Activated naive CD4-positive, alpha-beta T cell treated with anti-CD3 and anti-CD28 coated beads, Interleukin-2, amount 50 U/mL, for 72 hours (primary cell): ENCODE measurements around the gene DNPH1. TPM values are rescaled to one million over a fixed set of nuclear protein-coding genes. Genes with fewer than 3 reads are reported as not detected.
A peak's percentile ranks its signal among the peaks of the same experiment; 100 is the strongest.

Experiments used
- ATAC-seq, 2 donors: fragments of 150-1000 bp; cut with Tn5 transposase; 2 replicates each; pipeline ENCODE4 v1.10.0; 2021; ENCODE audit warnings: mild to moderate bottlenecking in 2 of 2, moderate library complexity in 2 of 2
- DNase-seq, 2 donors: peaks; one replicate each; pipeline ENCODE4 v3.0.0; 2021 to 2022; ENCODE audit warnings: low spot score in 2 of 2
- H3K27ac Mint-ChIP-seq, 2 donors: one replicate each; pipeline ENCODE4 v1.8.0; 2022; ENCODE audit warnings: mild to moderate bottlenecking in 2 of 2, mixed read lengths in 2 of 2
- H3K36me3 Mint-ChIP-seq, 2 donors: one replicate each; pipeline ENCODE4 v1.8.0; 2022; ENCODE audit warnings: mixed read lengths in 2 of 2
- H3K9me3 Mint-ChIP-seq, 2 donors: one replicate each; pipeline ENCODE4 v1.8.0; 2022; ENCODE audit warnings: mixed read lengths in 2 of 2
- total RNA-seq, 2 donors: library from RNA; stranded (reverse); gene quantifications; one replicate each; pipeline ENCODE4 v1.2.3, GENCODE V29; 2022

Gene DNPH1
- total RNA-seq, 2 donors from 2014 or later: 39.3 to 73.5 TPM

DNA sequence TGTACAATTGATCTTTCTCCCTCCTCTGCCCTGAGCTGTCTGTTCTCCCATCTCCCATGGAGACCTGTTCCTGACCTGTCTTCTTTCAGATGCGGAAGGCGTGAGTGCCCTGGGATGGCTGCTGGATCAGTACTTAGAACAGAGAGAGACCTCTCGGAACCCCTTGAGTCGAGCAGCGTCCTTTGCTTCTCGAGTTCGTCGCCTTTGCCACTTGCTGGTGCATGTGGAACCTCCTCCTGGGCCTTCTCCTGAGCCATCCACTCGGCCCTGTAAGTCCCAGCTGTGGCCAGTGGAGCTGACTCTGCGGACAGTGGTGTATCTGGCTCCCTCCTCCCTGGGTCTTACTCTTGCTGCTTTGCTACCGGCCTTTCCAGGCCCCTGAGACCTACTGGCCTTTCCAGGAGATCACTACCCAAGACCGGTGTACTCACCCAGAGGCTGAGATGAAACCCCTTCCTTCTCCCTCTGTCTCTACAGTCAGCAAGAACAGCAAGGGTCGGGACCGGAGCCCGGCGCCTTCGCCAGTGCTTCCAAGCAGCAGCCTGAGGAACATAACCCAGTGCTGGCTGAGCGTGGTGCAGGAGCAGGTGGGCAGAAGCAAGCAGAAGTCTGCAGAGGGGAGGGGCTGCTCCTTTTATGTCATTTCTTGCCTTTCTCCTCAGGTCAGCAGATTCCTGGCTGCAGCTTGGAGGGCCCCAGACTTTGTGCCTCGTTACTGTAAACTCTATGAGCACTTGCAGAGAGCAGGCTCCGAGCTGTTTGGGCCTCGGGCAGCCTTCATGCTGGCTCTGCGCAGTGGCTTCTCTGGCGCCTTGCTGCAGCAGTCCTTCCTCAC lies 24.8 kb downstream of the DNPH1 start:
- ATAC-seq: no peak
- peak overlapping the region; percentile 33 to 58 for H3K27ac Mint-ChIP-seq
- no peaks in the 10 kb centered on the region for H3K9me3 Mint-ChIP-seq
- no peak for DNase-seq
- peaks cover 0 to 9% of the 10 kb centered on the region in 2 donors for H3K36me3 Mint-ChIP-seq

DNA sequence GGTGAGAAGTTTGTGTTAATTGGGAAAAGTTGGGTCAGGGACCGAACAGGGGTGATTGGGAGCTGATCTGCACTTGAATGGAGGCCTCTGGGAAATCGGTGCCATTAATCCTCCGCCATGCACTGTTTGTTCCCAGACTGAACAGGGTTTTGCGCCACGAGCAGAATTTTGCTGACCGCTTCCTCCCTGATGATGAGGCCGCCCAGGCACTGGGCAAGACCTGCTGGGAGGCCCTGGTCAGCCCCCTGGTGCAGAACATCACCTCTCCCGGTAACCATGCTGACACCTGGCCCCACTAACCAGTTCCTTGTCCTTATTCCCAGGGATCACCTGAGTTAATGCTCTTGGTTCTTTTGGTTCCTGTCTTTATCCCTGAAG lies 25.6 kb downstream of the DNPH1 start:
- no peak for ATAC-seq
- Mint-ChIP-seq H3K27ac (peak overlapping the region; percentile 74 to 77), H3K9me3 (no peaks in the 10 kb centered on the region), H3K36me3 (peaks cover 0 to 9% of the 10 kb centered on the region in 2 donors)
- no peak for DNase-seq

DNA sequence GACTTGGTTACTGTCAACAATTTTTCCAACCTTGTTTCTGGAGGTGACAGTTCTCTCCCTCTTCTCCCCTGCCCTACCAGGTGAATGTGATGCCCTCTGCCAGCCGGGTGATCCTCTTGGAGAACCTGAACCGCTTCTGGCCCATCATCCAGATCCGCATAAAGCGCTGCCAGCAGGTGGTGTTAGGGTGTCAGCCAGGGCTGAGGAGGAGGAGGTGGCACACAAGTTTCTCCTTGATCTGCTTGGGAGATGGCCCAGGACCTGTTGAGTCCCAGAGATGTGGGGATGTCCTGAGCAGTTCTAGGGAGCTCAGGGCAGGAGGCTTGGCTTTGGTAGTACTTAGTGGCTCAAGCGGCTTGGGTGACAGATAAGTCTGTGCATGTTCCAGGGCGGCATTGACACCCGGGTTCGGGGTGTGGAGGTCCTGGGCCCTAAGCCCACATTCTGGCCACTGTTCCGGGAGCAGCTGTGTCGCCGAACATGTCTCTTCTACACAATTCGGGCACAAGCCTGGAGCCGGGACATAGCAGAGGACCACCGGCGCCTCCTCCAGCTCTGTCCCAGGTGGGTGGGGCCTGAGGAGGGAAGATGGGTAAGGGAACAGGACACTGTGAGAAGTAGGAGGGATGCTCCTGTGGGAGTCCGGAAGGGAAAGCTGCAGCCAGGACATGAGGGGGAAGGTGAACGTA lies 26.1 kb downstream of the DNPH1 start:
- DNase-seq (no peak), ATAC-seq (no peak)
- no peaks in the 10 kb centered on the region for H3K9me3 Mint-ChIP-seq
- H3K36me3 Mint-ChIP-seq: peaks cover 0 to 9% of the 10 kb centered on the region in 2 donors
- H3K27ac Mint-ChIP-seq: peak overlapping the region; percentile 74 to 77

- ATAC-seq (no peak), DNase-seq (no peak)
- H3K27ac Mint-ChIP-seq: peak overlapping the region; percentile 42 to 44
- peaks cover 0 to 9% of the 10 kb centered on the region in 2 donors for H3K36me3 Mint-ChIP-seq
- no peaks in the 10 kb centered on the region for H3K9me3 Mint-ChIP-seq
These were observed 26.8 kb downstream of the DNPH1 start for GRCh38 chr6:43202451-43202850.

DNA sequence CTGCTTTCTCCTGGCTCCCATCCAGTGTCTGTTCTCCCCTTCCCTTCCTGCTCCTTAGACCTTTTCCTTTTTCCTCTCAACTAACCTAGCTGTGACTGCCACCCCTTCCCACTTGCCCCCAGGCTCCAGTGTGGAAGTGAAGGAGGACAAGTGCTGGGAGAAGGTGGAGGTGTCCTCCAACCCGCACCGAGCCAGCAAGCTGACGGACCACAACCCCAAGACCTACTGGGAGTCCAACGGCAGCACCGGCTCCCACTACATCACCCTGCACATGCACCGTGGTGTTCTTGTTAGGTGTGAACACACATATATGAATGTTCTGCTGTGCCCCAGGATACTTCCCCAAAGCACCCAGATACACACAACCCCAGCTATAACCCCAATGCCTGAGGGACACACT lies 28.7 kb downstream of the DNPH1 start:
- H3K9me3 Mint-ChIP-seq: no peaks in the 10 kb centered on the region
- DNase-seq (no peak), ATAC-seq (no peak)
- peaks cover 0 to 9% of the 10 kb centered on the region in 2 donors for H3K36me3 Mint-ChIP-seq
- H3K27ac Mint-ChIP-seq: peak overlapping the region in 1 of 2 donors; percentile 42

- Mint-ChIP-seq H3K27ac (peak overlapping the region in 1 of 2 donors; percentile 8), H3K36me3 (peaks cover 0 to 9% of the 10 kb centered on the region in 2 donors)
These were observed 29.4 kb downstream of the DNPH1 start for GRCh38 chr6:43199912-43200311.

DNA sequence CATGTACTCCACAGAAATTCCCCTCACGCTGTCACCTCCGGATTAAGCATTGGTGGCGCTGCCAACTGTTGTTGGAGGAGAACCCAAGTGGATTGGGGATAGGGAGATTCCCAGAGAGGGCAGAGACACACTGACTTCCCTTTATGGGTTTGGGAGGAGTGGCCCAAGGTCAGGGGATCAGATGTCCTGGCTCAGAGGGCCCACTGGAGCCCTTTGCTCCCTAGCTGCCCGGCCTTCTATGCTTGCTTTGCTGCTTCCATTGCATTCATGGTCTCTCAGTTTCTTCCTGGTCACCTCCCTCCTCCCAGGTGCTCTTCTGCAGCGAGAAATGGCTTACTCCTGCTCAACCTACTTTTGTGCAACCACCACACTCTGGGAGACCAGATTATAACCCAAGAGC lies 32.9 kb downstream of the DNPH1 start:
- H3K36me3 Mint-ChIP-seq: peaks cover 0 to 6% of the 10 kb centered on the region in 2 donors
- no peak for DNase-seq

More at GRCh38 chr6:43199912-43200311, 29.4 kb downstream of the DNPH1 start:
- no peaks in the 10 kb centered on the region for H3K9me3 Mint-ChIP-seq
- no peak for DNase-seq
- ATAC-seq: no peak

DNA sequence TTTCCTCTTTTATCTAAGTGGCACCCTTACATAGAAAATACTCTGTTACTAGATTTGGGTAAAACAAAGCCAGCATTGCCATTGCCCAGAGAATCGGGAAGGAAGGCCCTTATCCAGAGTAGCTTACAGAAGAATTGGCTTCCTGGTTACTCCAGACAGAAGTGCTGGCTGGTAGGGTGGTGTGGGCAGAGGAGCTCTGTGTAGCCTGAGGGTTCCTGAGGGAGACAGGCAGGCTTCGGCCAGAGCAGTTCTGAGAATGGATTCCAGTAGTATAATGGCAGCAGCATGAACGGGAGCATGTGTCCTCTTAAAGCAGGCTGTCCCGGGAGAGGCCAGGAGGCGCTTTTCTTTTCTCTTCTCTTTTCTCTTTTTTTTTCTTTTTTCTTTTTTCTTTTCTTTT lies 35.4 kb downstream of the DNPH1 start:
- DNase-seq: no peak
- Mint-ChIP-seq H3K36me3 (peaks cover 0 to 6% of the 10 kb centered on the region in 2 donors), H3K27ac (peak overlapping the region in 1 of 2 donors; percentile 47), H3K9me3 (no peaks in the 10 kb centered on the region)
- ATAC-seq: no peak

More for the DNA sequence above, 32.9 kb downstream of the DNPH1 start:
- Mint-ChIP-seq H3K27ac (peak overlapping the region in 1 of 2 donors; percentile 88), H3K9me3 (no peaks in the 10 kb centered on the region)
- ATAC-seq: no peak

DNA sequence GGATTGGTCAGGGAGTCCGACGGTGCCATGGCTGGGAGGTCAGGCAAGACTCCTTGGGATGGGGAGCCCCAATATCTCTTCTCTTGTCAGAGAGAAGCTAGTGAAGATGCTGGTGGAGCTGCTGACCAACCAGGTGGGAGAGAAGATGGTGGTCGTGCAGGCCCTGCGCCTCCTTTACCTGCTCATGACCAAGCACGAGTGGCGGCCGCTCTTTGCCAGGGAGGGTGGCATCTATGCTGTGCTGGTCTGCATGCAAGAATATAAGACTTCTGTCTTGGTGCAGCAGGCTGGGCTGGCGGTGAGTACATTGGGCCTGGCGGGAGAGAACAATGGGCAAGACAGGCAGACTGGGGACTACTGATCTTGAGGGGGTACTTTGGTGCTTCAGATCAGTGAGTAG lies 36.4 kb downstream of the DNPH1 start:
- Mint-ChIP-seq H3K27ac (peak overlapping the region in 1 of 2 donors; percentile 74), H3K36me3 (peaks cover 0 to 6% of the 10 kb centered on the region in 2 donors), H3K9me3 (no peaks in the 10 kb centered on the region)
- DNase-seq (no peak), ATAC-seq (no peak)

- H3K27ac Mint-ChIP-seq: no peak overlapping the region
- H3K36me3 Mint-ChIP-seq: peaks cover 0 to 6% of the 10 kb centered on the region in 2 donors
- DNase-seq: no peak
- no peaks in the 10 kb centered on the region for H3K9me3 Mint-ChIP-seq
- ATAC-seq: no peak
These were observed 39.4 kb downstream of the DNPH1 start for GRCh38 chr6:43189776-43190304.

GRCh38 chr6:43188426-43188825 lies 40.9 kb downstream of the DNPH1 start:
- H3K9me3 Mint-ChIP-seq: no peaks in the 10 kb centered on the region
- ATAC-seq (no peak), DNase-seq (no peak)
- no peak overlapping the region for H3K27ac Mint-ChIP-seq
- peaks cover 0 to 6% of the 10 kb centered on the region in 2 donors for H3K36me3 Mint-ChIP-seq

DNA sequence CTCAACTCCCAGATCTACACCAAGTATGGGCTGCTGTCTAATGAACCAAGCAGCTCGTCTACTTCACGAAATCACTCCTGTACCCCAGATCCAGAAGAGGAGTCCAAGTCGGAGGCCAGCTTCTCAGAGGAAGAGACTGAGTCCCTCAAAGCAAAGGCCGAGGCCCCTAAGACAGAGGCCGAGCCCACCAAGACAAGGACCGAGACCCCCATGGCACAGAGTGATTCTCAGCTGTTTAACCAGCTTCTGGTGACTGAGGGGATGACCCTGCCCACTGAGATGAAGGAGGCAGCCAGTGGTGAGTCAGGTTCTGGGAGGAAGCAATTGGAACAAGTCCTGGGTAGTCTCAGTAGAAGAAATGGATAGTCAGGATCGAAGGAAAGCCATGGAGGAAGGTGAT lies 41.5 kb downstream of the DNPH1 start:
- H3K27ac Mint-ChIP-seq: peak overlapping the region; percentile 32 to 91
- ATAC-seq: no peak
- no peak for DNase-seq
- H3K36me3 Mint-ChIP-seq: peaks cover 0 to 6% of the 10 kb centered on the region in 2 donors
- H3K9me3 Mint-ChIP-seq: no peaks in the 10 kb centered on the region

GRCh38 chr6:43186706-43187105 lies 42.6 kb downstream of the DNPH1 start:
- Mint-ChIP-seq H3K9me3 (no peaks in the 10 kb centered on the region), H3K27ac (peak overlapping the region; percentile 56 to 91), H3K36me3 (peaks cover 0 to 12% of the 10 kb centered on the region in 2 donors)
- DNase-seq (no peak), ATAC-seq (no peak)

GRCh38 chr6:43186019-43186418 lies 43.3 kb downstream of the DNPH1 start:
- Mint-ChIP-seq H3K36me3 (peaks cover 0 to 12% of the 10 kb centered on the region in 2 donors), H3K27ac (peak overlapping the region in 1 of 2 donors; percentile 91), H3K9me3 (no peaks in the 10 kb centered on the region)
- ATAC-seq (no peak), DNase-seq (no peak)

- DNase-seq: no peak
- no peak for ATAC-seq
- peak overlapping the region; percentile 53 to 91 for H3K27ac Mint-ChIP-seq
- no peaks in the 10 kb centered on the region for H3K9me3 Mint-ChIP-seq
- H3K36me3 Mint-ChIP-seq: peaks cover 0 to 12% of the 10 kb centered on the region in 2 donors
These were observed 43.8 kb downstream of the DNPH1 start for GRCh38 chr6:43185391-43185985.

- DNase-seq (no peak), ATAC-seq (no peak)
- Mint-ChIP-seq H3K9me3 (no peaks in the 10 kb centered on the region), H3K27ac (peak overlapping the region; percentile 77 to 91), H3K36me3 (peaks cover 0 to 12% of the 10 kb centered on the region in 2 donors)
These were observed 44.9 kb downstream of the DNPH1 start for GRCh38 chr6:43184268-43184985.
